Mesodermal cell (in vitro differentiated cells): ENCODE measurements around the gene ATG4B.

Experiments
- H3K27ac ChIP-seq: 2 replicates; pipeline ENCODE4 v1.7.0; 2013; ENCODE audit warnings: mild to moderate bottlenecking, low read depth, low read length, moderate library complexity; ENCODE audit not compliant: severe bottlenecking
- H3K36me3 ChIP-seq: 2 replicates; pipeline ENCODE4 v1.7.1; 2013; ENCODE audit warnings: mild to moderate bottlenecking, low read length, moderate library complexity; ENCODE audit not compliant: control insufficient read depth, insufficient read depth
- H3K4me1 ChIP-seq: one replicate; pipeline ENCODE4 v1.7.1; 2013; ENCODE audit warnings: mild to moderate bottlenecking, low read length; ENCODE audit not compliant: insufficient read depth, control insufficient read depth, poor library complexity, severe bottlenecking
- H3K4me3 ChIP-seq: 2 replicates; pipeline ENCODE4 v1.7.0; 2013; ENCODE audit warnings: low read length, control low read depth, mild to moderate bottlenecking; ENCODE audit not compliant: insufficient read depth, poor library complexity, severe bottlenecking; ENCODE audit errors: extremely low read depth
- H3K9me3 ChIP-seq: 2 replicates; pipeline ENCODE4 v1.7.1; 2013; ENCODE audit warnings: mild to moderate bottlenecking, low read length, moderate library complexity; ENCODE audit not compliant: control insufficient read depth
- WGBS, 2 experiments: methylation state at CpG; one replicate each; pipeline ENCODE4 v1.1.5; 2013; ENCODE audit warnings: missing lambda C conversion rate in 2 of 2; ENCODE audit not compliant: insufficient coverage in 2 of 2; 5-methylcytosine and 5-hydroxymethylcytosine counted together

ATG4B gene

DNA sequence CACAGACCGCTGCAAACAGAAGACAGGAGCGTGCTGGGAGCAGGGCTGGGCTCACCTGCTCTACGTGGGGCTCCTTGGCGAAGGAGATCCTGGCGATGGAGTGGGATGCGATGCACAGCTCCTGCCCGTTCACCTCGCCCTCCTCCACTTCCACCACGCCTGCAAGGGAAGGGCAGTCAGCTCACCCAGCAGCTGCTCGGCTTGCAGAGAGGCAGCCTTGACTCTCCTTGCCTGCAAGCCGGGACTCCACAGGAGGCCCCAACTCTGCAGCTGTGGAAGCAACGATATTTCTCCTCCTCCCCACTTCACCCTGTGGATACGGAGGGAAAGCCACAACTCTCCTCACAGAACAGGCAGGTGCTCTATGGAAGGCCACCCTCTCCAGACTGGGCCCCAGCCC, 35.7 kb upstream of the ATG4B start:
- no peak overlapping the region for H3K27ac ChIP-seq
- H3K4me1 ChIP-seq, result no peaks in the 10 kb centered on the region
- no peaks in the 10 kb centered on the region for H3K9me3 ChIP-seq
- no peak overlapping the region for H3K4me3 ChIP-seq
- peaks cover 71% of the 10 kb centered on the region for H3K36me3 ChIP-seq
- WGBS, 2 experiments, result 93 to 98% methylated on average over 10 to 11 of the region's 13 CpGs

GRCh38 chr2:241602720-241603119, 34.8 kb upstream of the ATG4B start:
- Histone ChIP-seq H3K4me3 (no peak overlapping the region), H3K9me3 (no peaks in the 10 kb centered on the region), H3K27ac (no peak overlapping the region), H3K4me1 (no peaks in the 10 kb centered on the region), H3K36me3 (peaks cover 76% of the 10 kb centered on the region)
- 96 to 97% methylated on average over 15 to 17 of the region's 17 CpGs for WGBS, 2 experiments

DNA sequence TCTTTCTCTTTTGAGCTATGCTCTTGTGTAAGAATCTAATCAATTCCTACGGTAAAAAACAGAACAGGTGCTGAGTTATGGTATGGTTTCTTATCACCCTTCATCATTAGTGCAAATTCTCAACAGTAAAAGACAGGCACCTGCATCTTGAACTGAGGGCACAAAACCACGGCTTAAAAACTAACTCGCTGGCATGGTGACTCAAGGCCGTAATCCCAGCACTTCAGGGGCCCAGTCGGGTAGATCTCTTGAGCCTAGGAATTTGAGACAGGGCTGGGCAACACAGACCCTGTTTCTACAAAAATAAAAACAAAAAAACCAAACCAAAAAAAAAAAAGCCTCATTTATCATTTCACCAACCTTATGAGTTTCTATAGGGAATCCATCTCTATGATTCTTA, 33.8 kb upstream of the ATG4B start:
- Histone ChIP-seq H3K9me3 (no peaks in the 10 kb centered on the region), H3K4me1 (no peaks in the 10 kb centered on the region), H3K4me3 (no peak overlapping the region), H3K36me3 (peaks cover 71% of the 10 kb centered on the region), H3K27ac (no peak overlapping the region)
- 86 to 100% methylated on average over 4 of the region's 5 CpGs for WGBS, 2 experiments

DNA sequence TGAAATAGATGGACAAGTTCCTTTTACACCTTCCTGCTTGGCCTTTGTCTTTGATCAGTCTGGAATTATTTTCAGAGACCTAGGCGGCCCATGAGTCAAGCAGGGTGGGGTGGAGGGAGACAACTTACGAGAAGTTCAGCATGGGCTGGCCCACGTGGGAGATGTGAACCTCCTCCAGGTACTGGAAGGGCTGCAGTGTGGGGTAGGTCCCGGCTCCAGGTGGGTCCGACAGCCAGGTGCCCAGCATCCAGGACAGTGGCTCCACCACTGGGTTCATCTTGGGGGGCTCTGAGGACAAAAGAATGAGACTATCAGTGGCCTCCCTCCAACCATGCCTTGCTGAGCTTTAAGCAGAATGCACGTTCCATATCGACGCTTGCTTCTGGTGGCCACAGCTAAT, 31.3 kb upstream of the ATG4B start:
- no peaks in the 10 kb centered on the region for H3K9me3 ChIP-seq
- 95% methylated on average over 7 to 8 of the region's 8 CpGs for WGBS, 2 experiments
- no peak overlapping the region for H3K4me3 ChIP-seq
- peaks cover 4% of the 10 kb centered on the region for H3K4me1 ChIP-seq
- H3K27ac ChIP-seq, result no peak overlapping the region
- peaks cover 63% of the 10 kb centered on the region for H3K36me3 ChIP-seq

DNA sequence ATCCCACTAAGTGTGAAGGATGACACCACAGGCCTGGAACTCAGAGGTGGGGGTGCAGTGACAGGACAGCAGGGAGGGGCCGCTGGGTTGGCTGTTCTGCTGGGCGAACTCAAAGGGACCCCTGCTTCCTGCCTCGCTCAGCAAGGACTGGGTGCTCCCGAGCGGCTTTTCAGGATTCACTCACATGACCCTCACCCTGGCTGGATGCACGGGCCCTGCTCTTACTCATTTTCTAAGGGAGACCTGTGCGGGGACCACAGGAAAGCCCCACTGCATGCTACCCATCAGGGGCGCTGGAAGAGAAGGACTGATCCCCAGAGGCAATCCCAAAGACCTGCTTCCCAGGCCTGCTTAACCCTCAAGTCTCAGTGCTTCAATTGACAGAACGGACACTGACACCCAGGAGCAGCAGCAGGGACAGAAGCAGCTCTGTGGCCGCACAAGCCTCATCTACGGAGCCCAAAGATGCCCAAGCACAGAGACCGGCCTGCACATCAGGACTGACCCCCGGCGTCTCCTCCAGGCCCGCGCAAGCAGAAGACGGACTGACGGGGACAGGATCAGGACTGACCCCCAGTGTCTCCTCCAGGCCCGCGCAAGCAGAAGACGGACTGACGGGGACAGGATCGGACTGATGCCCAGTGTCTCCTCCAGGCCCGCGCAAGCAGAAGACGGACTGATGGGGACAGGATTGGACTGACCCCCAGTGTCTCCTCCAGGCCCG, 30.2 kb upstream of the ATG4B start:
- H3K9me3 ChIP-seq, result no peaks in the 10 kb centered on the region
- no peak overlapping the region for H3K27ac ChIP-seq
- H3K4me3 ChIP-seq, result no peak overlapping the region
- peaks cover 4% of the 10 kb centered on the region for H3K4me1 ChIP-seq
- 95 to 98% methylated on average over 22 to 27 of the region's 27 CpGs for WGBS, 2 experiments
- peaks cover 53% of the 10 kb centered on the region for H3K36me3 ChIP-seq

GRCh38 chr2:241608881-241609280, 28.6 kb upstream of the ATG4B start:
- no peak overlapping the region for H3K4me3 ChIP-seq
- peaks cover 42% of the 10 kb centered on the region for H3K36me3 ChIP-seq
- no peaks in the 10 kb centered on the region for H3K9me3 ChIP-seq
- H3K27ac ChIP-seq, result no peak overlapping the region
- WGBS, 2 experiments, result 96 to 97% methylated on average over 9 to 10 of the region's 10 CpGs
- H3K4me1 ChIP-seq, result peaks cover 4% of the 10 kb centered on the region

DNA sequence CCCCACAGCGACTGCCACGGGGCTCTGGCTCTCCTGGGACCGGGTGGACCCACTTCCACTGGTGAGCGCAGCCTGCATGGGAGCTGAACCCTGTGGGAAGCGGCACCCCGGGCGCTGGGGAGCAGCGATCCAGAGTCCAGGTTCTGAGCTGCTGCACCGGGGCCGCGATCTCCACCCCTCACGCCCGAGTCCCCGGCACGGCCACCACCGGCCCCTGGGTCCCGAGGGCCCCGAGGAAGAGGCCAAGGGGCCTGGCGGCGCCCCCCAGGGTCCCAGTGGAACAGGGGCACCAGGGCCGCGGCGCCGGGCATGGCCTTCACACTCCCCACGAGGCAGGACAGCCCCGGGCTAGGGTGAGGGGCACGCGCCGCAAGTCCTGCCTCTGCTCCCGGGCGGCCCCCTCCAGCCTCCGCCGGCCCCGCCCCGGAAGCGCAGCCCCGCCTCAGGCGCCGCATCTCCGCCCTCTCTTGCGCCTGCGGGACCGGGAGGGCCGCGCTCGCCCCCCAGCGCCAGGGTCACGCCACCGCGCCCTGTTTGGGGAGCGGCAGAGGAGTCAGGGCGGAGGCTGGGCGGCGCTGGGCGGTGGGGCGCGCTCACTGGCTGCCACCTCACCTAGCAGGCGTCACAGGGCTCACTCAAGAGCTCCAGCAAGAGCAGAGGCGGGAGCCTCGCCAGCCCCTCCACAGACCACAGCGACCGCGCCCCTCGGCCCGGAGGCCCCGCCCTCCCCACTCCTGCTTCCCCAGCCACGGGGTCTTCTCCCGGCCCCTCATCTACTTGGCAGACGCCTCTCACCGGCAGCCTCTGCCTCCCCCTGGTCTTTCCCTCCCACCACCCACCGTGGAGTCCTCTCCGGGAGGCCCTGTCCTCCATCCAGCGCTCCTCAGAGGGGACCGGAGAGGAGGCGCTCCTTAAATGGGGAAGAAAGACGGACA, 27.4 kb upstream of the ATG4B start:
- peaks cover 4% of the 10 kb centered on the region for H3K4me1 ChIP-seq
- H3K27ac ChIP-seq, result peak overlapping the region; percentile 55
- no peaks in the 10 kb centered on the region for H3K9me3 ChIP-seq
- H3K4me3 ChIP-seq, result peak overlapping the region; percentile 37
- WGBS, 2 experiments, result 10 to 12% methylated on average over 56 to 62 of the region's 76 CpGs
- peaks cover 37% of the 10 kb centered on the region for H3K36me3 ChIP-seq

DNA sequence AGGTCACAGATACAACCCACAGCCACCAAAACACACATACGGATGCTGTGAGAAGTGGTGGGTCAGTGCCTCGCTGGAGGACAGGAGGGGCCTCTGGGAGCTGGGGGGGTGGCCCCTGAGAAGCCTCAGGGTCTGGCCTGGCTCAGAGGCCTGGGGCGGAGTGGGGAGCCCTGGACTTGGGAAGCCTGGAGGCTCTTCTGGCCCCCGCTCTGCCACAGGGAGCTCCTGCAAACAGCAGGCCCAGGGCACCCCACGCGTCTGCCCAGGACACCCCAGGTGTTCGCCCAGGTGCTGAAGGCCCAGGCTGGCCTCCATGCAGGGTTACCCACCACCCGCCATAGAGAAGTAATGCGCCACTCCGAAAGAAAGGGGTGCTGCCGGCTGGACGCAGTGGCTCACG, 26.4 kb upstream of the ATG4B start:
- Histone ChIP-seq H3K4me1 (peaks cover 4% of the 10 kb centered on the region), H3K9me3 (no peaks in the 10 kb centered on the region), H3K27ac (peak overlapping the region; percentile 55), H3K4me3 (no peak overlapping the region), H3K36me3 (peaks cover 34% of the 10 kb centered on the region)
- 92 to 94% methylated on average over 5 to 11 of the region's 13 CpGs for WGBS, 2 experiments

- no peak overlapping the region for H3K27ac ChIP-seq
Observed at GRCh38 chr2:241612156-241613016, 25.1 kb upstream of the ATG4B start.

DNA sequence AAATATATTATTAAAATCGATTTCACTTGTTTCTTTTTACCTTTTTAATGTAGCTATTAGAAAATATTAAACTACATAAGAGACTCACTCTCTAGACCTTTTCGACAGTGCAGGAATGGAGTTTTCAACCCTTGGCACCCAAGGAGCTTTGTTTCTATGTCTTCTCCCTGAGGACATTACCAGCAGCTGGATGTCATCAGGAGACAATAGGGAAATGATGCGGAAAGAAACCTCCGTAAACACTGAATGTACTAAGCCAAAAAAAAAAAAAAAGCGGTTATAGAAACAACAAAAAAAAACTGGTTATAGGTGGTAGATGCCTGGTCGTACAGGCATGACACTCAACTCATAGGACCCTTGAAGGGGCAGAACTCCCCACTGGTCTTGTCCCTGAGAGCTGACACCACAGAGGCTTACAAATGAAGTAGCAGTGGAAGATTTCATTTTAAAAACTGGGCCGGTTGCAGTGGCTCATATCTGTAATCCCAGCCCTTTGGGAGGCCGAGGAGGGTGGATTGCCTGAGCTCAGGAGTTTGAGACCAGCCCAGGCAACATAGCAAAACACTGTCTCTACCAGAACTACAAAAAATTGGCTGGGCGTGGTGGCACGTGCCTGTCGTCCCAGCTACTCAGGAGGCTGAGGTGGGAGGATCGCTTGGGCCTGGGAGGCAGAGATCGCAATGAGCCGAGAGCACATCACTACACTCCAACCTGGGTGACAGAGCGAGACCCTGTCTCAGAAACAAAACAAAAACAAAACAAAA, 24.3 kb upstream of the ATG4B start:
- H3K27ac ChIP-seq, result no peak overlapping the region
- peaks cover 10% of the 10 kb centered on the region for H3K4me1 ChIP-seq
- H3K36me3 ChIP-seq, result peaks cover 28% of the 10 kb centered on the region
- 92 to 99% methylated on average over 7 to 10 of the region's 15 CpGs for WGBS, 2 experiments
- no peaks in the 10 kb centered on the region for H3K9me3 ChIP-seq
- H3K4me3 ChIP-seq, result no peak overlapping the region

More at GRCh38 chr2:241612156-241613016, 25.1 kb upstream of the ATG4B start:
- Histone ChIP-seq H3K36me3 (peaks cover 29% of the 10 kb centered on the region), H3K9me3 (no peaks in the 10 kb centered on the region), H3K4me3 (no peak overlapping the region), H3K4me1 (peaks cover 4% of the 10 kb centered on the region)
- 92 to 94% methylated on average over 13 to 17 of the region's 20 CpGs for WGBS, 2 experiments
